Fibroblast of upper back skin (primary cell): ENCODE measurements around the gene TRIM47.

ENCODE experiments used
- DNase-seq: peaks from one replicate; pipeline ENCODE4 v3.0.0-alpha.2; 2013

The TRIM47 gene

GRCh38 chr17:75828076-75828400, 50.3 kb downstream of the TRIM47 start:
- DNase-seq = no peak

- peak; percentile 63 for DNase-seq
These were observed 50.9 kb downstream of the TRIM47 start for GRCh38 chr17:75827308-75828075.

- DNase-seq = no peak
These were observed 51.6 kb downstream of the TRIM47 start for GRCh38 chr17:75826561-75827307.

- DNase-seq = no peak
These were observed 52.5 kb downstream of the TRIM47 start for GRCh38 chr17:75825748-75826370.

- DNase-seq = no peak
These were observed 53.2 kb downstream of the TRIM47 start for GRCh38 chr17:75825149-75825552.

GRCh38 chr17:75824666-75825065, 53.7 kb downstream of the TRIM47 start:
- no peak for DNase-seq
